ENCODE measurements around the gene PPP4R2.

- TF ChIP-seq CTCF (IDR thresholded peaks at IDR 0.05) (no peak), POLR2A (IDR thresholded peaks at IDR 0.05) (no peak)
Measured at GRCh38 chr3:72970942-72971341, 25.7 kb upstream of the PPP4R2 start.

All from esophagus squamous epithelium (tissue), 4 donors.